ENCODE data around the gene TSSK3.
"Not testable (repeated sequence)": the region's sequence is repeated elsewhere in the genome, so short reads cannot be mapped to it uniquely, and the experiment has no call there.

The TSSK3 gene

DNA sequence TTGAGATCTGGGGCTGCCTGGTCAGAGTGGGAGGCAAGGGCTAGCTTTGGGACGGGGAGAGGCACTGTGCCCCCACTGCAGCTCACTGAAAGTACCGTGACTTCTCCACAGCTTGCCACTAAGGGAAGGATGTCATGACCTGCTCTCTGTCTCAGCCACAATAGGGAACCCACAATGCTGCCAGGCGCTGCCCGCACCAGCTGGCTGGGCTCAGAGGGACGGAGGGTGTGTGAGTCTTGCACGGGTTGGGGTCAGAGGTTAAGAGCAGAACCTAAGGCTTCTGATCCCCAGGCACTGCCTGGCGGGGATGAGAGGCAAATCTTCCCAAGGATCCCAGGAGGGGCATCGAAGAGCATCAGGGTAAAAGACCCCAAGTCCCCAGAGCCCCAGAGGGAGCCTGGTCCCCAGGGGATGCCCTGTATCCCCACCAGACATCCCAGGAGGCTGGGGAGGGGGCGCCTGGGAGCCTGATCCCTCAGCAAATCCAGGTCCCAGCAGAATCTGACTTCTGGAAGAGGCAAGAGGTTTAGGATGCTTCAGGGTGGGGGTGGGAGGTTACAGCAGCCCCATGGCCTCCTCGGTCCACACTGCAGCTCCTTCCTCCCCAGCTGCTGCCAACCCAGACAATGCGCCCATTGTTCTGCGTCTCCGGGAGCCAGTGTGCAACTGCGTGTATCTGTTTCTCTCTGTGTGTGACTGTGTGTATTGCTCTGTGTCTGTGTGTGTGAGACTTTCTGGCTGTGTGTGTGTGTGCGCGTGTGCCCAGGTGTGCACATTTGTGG is 24.3 kb upstream of the TSSK3 start:
- DNase-seq (ENCODE audit: low read depth in 1 of 2, low spot score in 1 of 2): no peak

- no peak for DNase-seq (ENCODE audit: low read depth in 1 of 2, low spot score in 1 of 2)
Observed at GRCh38 chr1:32338637-32339145, 23.6 kb upstream of the TSSK3 start.

DNA sequence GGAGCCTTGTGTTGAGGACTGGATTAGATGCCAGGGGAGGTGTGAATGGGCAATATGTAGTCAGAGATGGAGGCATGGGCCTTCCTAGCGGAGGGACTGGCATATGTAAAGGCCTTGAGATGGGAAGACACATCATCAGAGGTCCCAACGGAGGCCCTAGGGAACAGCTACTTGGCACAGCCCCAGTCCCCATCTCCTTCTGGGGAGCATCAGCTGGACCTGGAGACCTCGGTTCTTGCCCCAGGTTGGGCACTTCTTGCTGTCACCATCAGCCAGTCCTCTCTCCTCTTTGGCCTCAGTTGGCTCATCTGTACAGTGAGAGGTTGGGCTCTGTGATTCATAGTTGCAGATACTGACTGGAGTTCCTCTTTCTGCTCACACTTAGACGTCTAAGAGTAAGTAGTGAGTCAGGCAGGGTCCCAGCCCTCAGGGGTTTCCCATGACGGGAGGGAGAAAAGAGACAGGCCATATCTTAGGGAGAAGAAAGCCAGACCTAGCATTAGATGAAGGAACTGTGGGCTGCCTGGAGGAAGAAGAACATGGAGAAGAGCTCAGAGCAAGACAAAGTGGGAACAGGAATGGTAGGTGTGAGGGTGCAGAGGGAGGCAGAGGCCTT is 22.9 kb upstream of the TSSK3 start:
- peak in 1 of 2 donors; percentile 40 for DNase-seq (ENCODE audit: low read depth in 1 of 2, low spot score in 1 of 2)

DNA sequence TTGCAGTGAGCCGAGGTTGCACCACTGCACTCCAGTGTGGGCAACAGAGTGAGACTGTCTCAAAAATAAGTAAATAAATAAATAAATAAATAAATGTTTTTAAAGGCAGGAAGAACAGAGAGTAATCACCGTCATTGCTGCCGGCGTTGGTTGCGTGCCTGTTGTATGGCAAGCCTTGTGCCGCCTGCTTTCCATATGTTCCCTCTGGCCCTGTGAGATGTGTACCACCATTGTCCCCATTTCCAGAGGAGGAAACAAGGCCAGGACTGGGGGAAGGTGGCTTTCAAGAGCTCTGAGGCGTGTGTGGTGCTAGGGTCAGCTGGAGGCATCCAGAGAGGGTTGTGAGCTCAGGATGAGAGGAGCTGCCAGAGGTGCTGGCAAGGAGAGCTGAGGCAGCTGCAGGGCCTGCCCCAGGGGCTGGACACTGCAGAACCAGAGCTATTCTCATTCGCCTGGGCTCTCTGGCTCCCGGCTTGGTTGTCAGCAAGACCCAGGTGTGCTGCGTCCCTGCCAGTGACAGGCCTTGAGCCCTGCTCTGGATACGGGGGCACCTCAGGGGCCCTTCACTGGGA is 21.1 kb upstream of the TSSK3 start:
- DNase-seq (ENCODE audit: low read depth in 1 of 2, low spot score in 1 of 2): no peak

- DNase-seq (ENCODE audit: low read depth in 1 of 2, low spot score in 1 of 2): no peak
Observed at GRCh38 chr1:32341971-32342370, 20.4 kb upstream of the TSSK3 start.

GRCh38 chr1:32342704-32343103 is 19.6 kb upstream of the TSSK3 start:
- no peak for DNase-seq (ENCODE audit: low read depth in 1 of 2, low spot score in 1 of 2)

GRCh38 chr1:32345289-32345827 is 17.0 kb upstream of the TSSK3 start:
- DNase-seq (ENCODE audit: low read depth in 1 of 2, low spot score in 1 of 2): no peak

DNA sequence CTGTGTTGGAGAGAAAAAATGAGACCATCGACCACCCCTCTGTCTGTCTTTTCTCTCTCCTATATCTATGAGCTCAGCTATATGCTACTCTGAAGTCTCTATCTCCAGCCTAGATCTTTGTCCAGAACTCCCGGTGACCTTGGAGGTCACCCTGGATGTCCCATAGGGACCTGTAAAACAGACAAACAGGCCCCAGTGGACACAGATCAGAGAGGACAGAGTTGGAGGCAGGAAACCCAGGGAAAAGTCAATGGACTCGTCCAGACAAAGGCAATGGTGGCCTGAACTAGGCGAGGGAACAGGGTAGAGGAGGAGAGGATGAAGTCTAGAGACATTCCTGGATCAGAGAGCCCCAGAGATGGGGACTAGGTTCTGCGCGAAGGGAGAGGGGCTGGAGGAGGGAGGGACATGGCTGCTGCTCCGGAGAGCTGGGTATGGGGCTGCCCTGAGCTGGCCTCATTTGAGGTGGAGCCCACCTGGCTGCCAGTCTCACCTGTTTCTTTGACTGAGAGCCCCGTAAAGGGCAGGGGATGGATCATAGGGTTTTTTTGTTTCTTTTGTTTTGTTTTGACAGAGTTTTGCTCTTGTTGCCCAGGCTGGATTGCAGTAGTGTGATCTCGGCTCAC is 15.7 kb upstream of the TSSK3 start:
- DNase-seq (ENCODE audit: low read depth in 1 of 2, low spot score in 1 of 2): no peak

- DNase-seq (ENCODE audit: low read depth in 1 of 2, low spot score in 1 of 2): no peak
Observed at GRCh38 chr1:32349211-32349708, 13.1 kb upstream of the TSSK3 start.

- peak in 1 of 2 donors; percentile 73 for DNase-seq (ENCODE audit: low read depth in 1 of 2, low spot score in 1 of 2)
Observed at GRCh38 chr1:32350785-32351398, 11.4 kb upstream of the TSSK3 start.

DNA sequence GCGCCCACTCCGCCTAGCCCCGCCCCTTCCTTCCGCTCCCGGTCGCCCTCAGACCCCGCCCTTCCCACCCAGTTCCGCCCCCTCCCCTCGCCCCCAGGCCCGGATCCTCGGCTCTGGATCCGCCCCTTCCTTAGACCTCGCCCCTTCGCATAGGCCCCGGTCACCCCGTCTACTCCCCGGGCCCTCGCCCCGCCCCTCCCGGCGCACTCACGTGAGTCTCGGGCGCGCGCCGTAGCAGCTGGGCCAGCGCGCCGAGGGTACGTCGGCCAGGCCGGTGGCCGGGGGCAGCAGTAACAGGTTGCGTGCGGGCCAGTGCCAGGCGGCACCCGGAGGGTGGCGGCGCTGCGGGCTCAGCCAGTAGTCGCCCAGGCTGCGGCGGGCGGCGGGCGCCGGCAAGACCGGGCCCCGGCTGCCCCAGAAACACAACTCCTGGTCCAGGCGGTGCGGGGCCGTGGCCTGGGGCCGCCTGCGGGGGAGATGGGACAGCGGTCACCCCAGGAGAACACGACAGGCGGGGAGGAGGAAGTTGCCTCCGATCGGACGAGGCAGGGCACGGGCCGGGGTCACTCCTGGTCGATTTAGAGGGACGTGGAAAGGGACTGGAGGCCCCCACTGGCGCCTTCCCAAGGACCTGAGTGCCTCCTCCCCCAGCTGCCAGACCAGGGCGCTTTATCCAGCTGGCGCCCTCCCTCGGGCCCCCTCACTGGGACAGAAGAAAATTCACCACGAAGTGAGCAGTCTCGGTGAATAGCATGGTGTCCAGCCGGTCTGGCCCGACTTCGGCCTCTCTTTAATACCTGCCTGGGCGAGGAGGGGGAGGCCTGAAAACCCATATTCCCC is 10.7 kb upstream of the TSSK3 start:
- DNase-seq (ENCODE audit: low read depth in 1 of 2, low spot score in 1 of 2): peak; percentile 76 to 89

DNA sequence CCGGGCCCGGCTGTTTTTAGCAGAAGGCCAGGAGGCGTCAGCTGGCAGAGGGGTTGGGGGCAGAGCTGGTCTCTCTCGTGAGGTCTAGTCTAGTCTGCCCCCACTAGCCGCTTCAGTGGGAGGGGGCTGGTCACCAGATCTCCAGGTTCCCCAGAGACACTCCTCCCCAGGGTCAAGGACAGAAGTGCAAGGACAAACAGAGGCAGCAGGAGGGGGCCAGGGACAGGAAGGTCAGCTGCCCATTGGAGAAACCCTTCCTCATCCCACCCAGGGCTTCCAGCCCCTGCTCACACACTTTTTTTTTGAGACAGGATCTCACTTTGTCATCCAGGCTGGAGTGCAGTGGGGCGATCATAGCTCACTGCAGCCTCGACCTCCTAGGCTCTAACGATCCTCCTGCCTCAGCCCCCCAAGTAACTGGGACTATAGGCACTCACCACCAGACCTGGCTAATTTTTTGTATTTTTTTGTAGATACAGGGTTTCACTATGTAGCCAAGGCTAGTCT is 10.0 kb upstream of the TSSK3 start:
- no peak for DNase-seq (ENCODE audit: low read depth in 1 of 2, low spot score in 1 of 2)

- DNase-seq (ENCODE audit: low read depth in 1 of 2, low spot score in 1 of 2): no peak
Observed at GRCh38 chr1:32352831-32353383, 9.4 kb upstream of the TSSK3 start.

GRCh38 chr1:32353431-32353830 is 8.9 kb upstream of the TSSK3 start:
- DNase-seq (ENCODE audit: low read depth in 1 of 2, low spot score in 1 of 2): no peak

DNA sequence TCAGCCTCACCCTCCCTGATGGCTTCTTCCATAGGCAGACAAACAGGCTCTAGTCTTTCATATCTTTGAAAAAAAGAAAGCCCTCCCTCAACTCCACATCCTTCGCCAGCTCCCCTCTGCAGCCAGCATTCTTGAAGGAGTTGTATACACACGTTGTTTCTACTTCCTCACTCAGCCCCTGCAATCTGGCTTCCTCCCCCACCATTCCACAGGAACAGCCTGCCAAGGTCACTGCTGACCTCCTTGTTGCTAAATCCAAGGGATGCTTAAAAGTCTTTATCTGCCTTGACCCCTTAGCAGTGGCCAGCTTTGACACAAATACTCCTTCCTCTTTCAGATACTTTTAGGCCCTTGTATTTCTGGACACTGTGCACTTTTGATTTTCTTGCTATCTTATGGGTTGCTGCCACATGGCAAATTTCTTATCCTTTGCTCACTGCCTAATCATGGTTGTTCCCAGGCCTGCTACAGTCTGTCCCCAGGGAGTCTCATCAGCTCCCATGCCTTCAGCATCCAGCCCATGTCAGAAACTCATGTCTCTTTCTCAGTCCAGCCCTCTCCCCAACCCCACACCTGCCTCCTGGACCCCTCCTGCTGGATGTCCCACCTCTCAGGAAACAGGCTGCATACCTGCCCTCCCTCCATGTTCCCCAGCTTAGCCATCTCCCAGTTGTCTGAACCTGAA is 8.3 kb upstream of the TSSK3 start:
- no peak for DNase-seq (ENCODE audit: low read depth in 1 of 2, low spot score in 1 of 2)

GRCh38 chr1:32355778-32356177 is 6.6 kb upstream of the TSSK3 start:
- DNase-seq (ENCODE audit: low read depth in 1 of 2, low spot score in 1 of 2): not testable (repeated sequence)

- DNase-seq (ENCODE audit: low read depth in 1 of 2, low spot score in 1 of 2): no peak
Observed at GRCh38 chr1:32356478-32356877, 5.9 kb upstream of the TSSK3 start.

DNA sequence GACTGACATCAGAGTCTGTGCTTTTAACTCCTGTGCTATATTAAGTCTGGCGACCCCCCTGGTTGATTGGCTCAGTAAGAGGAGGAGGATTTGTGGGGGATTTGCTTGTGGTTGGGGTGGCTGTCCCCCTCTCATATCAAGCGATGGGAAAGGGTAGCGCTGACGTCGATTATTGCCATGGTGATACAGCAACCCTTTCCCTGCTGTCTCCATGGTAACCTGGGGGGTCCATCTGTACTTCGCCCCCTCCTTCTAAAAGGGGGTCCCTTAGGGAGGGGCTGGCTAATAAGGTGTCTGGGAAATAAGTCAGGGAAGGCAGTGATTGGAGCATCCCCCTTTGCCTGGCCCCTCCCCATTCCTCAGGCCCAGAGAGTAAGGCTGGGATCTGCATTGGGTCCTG is 4.7 kb upstream of the TSSK3 start:
- DNase-seq (ENCODE audit: low read depth in 1 of 2, low spot score in 1 of 2): no peak

DNA sequence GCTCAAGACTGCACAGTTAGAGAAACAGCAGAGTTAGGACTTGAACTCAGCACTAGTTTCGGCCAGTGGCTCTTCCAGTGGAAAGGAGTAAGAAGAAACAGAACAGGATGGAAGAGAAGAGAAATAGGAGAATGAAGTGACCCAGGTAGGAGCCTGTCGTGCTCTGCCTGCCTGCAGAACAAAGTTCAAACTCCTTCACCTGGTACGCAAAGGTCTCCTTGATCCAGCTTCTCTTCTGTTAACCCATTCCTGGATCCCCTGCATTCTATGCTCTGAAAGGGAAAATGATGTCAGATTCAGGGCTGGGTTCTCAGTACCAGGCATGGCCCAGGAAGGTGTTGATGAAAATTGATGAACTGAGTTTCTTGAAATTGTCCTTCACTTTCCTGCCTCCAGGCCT is 3.9 kb upstream of the TSSK3 start:
- DNase-seq (ENCODE audit: low read depth in 1 of 2, low spot score in 1 of 2): no peak
